H1 (cell line): ENCODE data around the gene PRDM5. TPM values are rescaled to one million over a fixed set of nuclear protein-coding genes. Genes with fewer than 3 reads are reported as not detected.

ENCODE experiments used
- BRCA1 ChIP-seq: IDR thresholded peaks from 2 replicates; pipeline ENCODE4 v1.6.1; 2012; ENCODE audit warnings: low read depth, low read length, improper control_type of control experiment
- CHD1 ChIP-seq: IDR thresholded peaks from 2 replicates; pipeline ENCODE4 v1.6.1; 2012; ENCODE audit warnings: low read depth, low read length, improper control_type of control experiment
- CHD7 ChIP-seq: fragments of 300-600 bp; sonication (generic); IDR thresholded peaks from 2 replicates; pipeline ENCODE4 v1.7.1; 2012; ENCODE audit warnings: low read length, moderate library complexity, mild to moderate bottlenecking, inconsistent platforms; ENCODE audit not compliant: insufficient replicate concordance
- EP300 ChIP-seq, 2 experiments: IDR thresholded peaks; 1 replicate in 1 of 2; 2 replicates in 1 of 2; pipeline ENCODE4 v1.6.1; 2011 to 2012; ENCODE audit warnings: low read depth in 2 of 2, low read length in 2 of 2, mild to moderate bottlenecking in 2 of 2, borderline replicate concordance in 1 of 2, inconsistent platforms in 1 of 2, moderate library complexity in 1 of 2
- KDM5A ChIP-seq: fragments of 200-600 bp; IDR thresholded peaks from 2 replicates; pipeline ENCODE4 v1.7.1; 2012; ENCODE audit warnings: mild to moderate bottlenecking, low read length, inconsistent platforms, mixed read lengths
- POLR2AphosphoS5 ChIP-seq: IDR thresholded peaks from 2 replicates; pipeline ENCODE4 v1.6.1; 2011; ENCODE audit warnings: low read depth, low read length
- RAD21 ChIP-seq, 2 experiments: IDR thresholded peaks in 1 of 2; conservative IDR thresholded peaks in 1 of 2; 2 replicates each; pipeline ENCODE4 v1.6.1; 2011; ENCODE audit warnings: low read depth in 2 of 2, low read length in 2 of 2, improper control_type of control experiment in 1 of 2, inconsistent platforms in 1 of 2, mild to moderate bottlenecking in 1 of 2, moderate library complexity in 1 of 2
- polyA plus RNA-seq, 7 experiments: library from polyadenylated mRNA; depleted of rRNA in 3 of 7; stranded (reverse) in 5 of 7; unstranded in 2 of 7; fragments of >200 nt in 5 of 7; fragments of 200-250 nt in 2 of 7; gene quantifications; 1 replicate in 5 of 7; 2 replicates in 1 of 7; 4 replicates in 1 of 7; pipeline versions ENCODE4 v1.2.1 to v1.2.3, GENCODE V29; 2011 to 2013; ENCODE audit warnings: missing spikeins in 2 of 7, mixed read lengths in 2 of 7
- total RNA-seq: library from RNA; stranded (reverse); fragmentation: NEBNext Ultra II Directional; extraction: Animal tissue kit (Norgen Biotek cat#: 25700); gene quantifications from 2 replicates; pipeline ENCODE4 v1.2.1, GENCODE V29; 2021
- TF ChIP-seq, protein P1 (sequence below), 3 experiments: IDR thresholded peaks; 1 replicate in 2 of 3; 2 replicates in 1 of 3; pipeline versions ENCODE4 v1.5.1 to v1.6.1; 2011; ENCODE audit warnings: low read length in 3 of 3, mild to moderate bottlenecking in 3 of 3, inconsistent platforms in 2 of 3, low read depth in 1 of 3, moderate library complexity in 1 of 3; ENCODE audit not compliant: insufficient read depth in 1 of 3; ENCODE audit errors: control extremely low read depth in 1 of 3

PRDM5 gene
- total and polyA plus RNA-seq, 2 of the 8 experiments (the other 6 are each of a cell fraction or from before 2014, with no cell fraction given): 8.2 to 23.4 TPM

DNA sequence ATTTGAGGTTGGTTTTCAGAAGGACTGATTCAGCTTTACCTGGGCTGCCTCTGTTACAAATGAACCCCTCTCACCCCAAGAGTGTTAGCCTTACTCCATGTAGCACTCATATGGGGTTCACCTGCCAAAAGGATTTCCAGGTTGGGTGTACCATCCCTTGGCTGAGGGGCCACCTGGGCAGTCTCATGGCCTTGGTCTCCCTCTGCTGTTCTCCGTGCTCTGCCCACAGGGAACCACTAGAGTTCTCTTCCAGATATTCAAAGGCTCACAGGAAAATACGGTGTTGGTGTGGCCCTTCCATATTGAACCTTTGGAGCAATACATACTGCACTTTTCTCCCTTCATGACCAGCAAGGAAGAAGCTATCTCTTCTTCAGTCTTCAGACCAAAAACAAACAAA is 18.0 kb upstream of the PRDM5 start (continued):
- TF ChIP-seq CHD7: no peak
- no peak for TF ChIP-seq BRCA1
- TF ChIP-seq POLR2AphosphoS5: no peak
- no peak for TF ChIP-seq CHD1
- TF ChIP-seq RAD21 (IDR thresholded peaks at IDR 0.05 in 1 of 2, conservative IDR thresholded peaks at IDR 0.05 in 1 of 2; ENCODE audit: low read depth in 2 of 2, low read length in 2 of 2): peak; percentile 29 to 40
- TF ChIP-seq, protein P1, sequence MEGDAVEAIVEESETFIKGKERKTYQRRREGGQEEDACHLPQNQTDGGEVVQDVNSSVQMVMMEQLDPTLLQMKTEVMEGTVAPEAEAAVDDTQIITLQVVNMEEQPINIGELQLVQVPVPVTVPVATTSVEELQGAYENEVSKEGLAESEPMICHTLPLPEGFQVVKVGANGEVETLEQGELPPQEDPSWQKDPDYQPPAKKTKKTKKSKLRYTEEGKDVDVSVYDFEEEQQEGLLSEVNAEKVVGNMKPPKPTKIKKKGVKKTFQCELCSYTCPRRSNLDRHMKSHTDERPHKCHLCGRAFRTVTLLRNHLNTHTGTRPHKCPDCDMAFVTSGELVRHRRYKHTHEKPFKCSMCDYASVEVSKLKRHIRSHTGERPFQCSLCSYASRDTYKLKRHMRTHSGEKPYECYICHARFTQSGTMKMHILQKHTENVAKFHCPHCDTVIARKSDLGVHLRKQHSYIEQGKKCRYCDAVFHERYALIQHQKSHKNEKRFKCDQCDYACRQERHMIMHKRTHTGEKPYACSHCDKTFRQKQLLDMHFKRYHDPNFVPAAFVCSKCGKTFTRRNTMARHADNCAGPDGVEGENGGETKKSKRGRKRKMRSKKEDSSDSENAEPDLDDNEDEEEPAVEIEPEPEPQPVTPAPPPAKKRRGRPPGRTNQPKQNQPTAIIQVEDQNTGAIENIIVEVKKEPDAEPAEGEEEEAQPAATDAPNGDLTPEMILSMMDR (IDR thresholded peaks at IDR 0.05; ENCODE audit: control extremely low read depth in 1 of 3, insufficient read depth in 1 of 3, low read depth in 1 of 3, low read length in 3 of 3): 0 out of 4 replicates have a peak, but pooled peaks of 1 of the 3 experiments have one; percentile 3
- TF ChIP-seq KDM5A: no peak
- no peak for TF ChIP-seq EP300 (IDR thresholded peaks at IDR 0.05; ENCODE audit: borderline replicate concordance in 1 of 2, low read depth in 2 of 2, low read length in 2 of 2)
